GM20431 (cell line): ENCODE results near the gene SLC50A1.

Experiments
- in situ Hi-C: fragments of 300-500 bp; cut with MseI, MboI; formaldehyde crosslinking; loops from one replicate; pipeline ENCODE4 v1.15.0; 2020; ENCODE audit warnings: low sequenced_read_pairs; ENCODE audit not compliant: unreplicated experiment

Gene SLC50A1

GRCh38 chr1:155135415-155136028 is at the start of gene SLC50A1:
SLC50A1 (plus strand) TSS chr1:155135852; CDS start chr1:155135912, 60 bp downstream.
- in situ Hi-C loops, result no loop called here

- in situ Hi-C loops, result no loop called here
Observed at GRCh38 chr1:155086128-155086741, 49.4 kb upstream of the SLC50A1 start.

- in situ Hi-C loops, result no loop called here
Observed at GRCh38 chr1:155086856-155087535, 48.7 kb upstream of the SLC50A1 start.

- in situ Hi-C loops, result no loop called here
Observed at GRCh38 chr1:155091071-155092051, 44.3 kb upstream of the SLC50A1 start.

- in situ Hi-C loops, result no loop called here
Observed at GRCh38 chr1:155092131-155092530, 43.5 kb upstream of the SLC50A1 start.

GRCh38 chr1:155092641-155093040 is 43.0 kb upstream of the SLC50A1 start:
- in situ Hi-C loops, result no loop called here

- in situ Hi-C loops, result no loop called here
Observed at GRCh38 chr1:155093911-155094621, 41.6 kb upstream of the SLC50A1 start.

GRCh38 chr1:155094622-155094948 is 41.1 kb upstream of the SLC50A1 start:
- in situ Hi-C loops, result no loop called here

GRCh38 chr1:155099331-155099730 is 36.3 kb upstream of the SLC50A1 start:
- in situ Hi-C loops, result loop anchor here (5.0 kb wide), 1 partner anchor 63 kb away; no protein-coding TSS in a partner anchor

GRCh38 chr1:155103325-155103724 is 32.3 kb upstream of the SLC50A1 start:
- in situ Hi-C loops, result no loop called here

- in situ Hi-C loops, result no loop called here
Observed at GRCh38 chr1:155104605-155105534, 30.8 kb upstream of the SLC50A1 start.

- in situ Hi-C loops, result no loop called here
Observed at GRCh38 chr1:155105604-155106011, 30.0 kb upstream of the SLC50A1 start.

GRCh38 chr1:155106862-155107261 is 28.8 kb upstream of the SLC50A1 start:
- in situ Hi-C loops, result no loop called here

- in situ Hi-C loops, result no loop called here
Observed at GRCh38 chr1:155107309-155108264, 28.1 kb upstream of the SLC50A1 start.

GRCh38 chr1:155108296-155108695 is 27.4 kb upstream of the SLC50A1 start:
- in situ Hi-C loops, result no loop called here

GRCh38 chr1:155110381-155110780 is 25.3 kb upstream of the SLC50A1 start:
- in situ Hi-C loops, result no loop called here

GRCh38 chr1:155110826-155111225 is 24.8 kb upstream of the SLC50A1 start:
- in situ Hi-C loops, result no loop called here
